Breast epithelium (tissue), 4 donors: ENCODE measurements around the gene BPNT1. TPM values are rescaled to one million over a fixed set of nuclear protein-coding genes. Genes with fewer than 3 reads are reported as not detected.
A peak's percentile ranks its signal among the peaks of the same experiment; 100 is the strongest.
"Not testable (repeated sequence)": the region's sequence is repeated elsewhere in the genome, so short reads cannot be mapped to it uniquely, and the experiment has no call there.

Source experiments
- DNase-seq, 2 donors: peaks; one replicate each; pipeline ENCODE4 v3.0.0-alpha.2; 2019; ENCODE audit warnings: low spot score in 2 of 2
- H3K27ac ChIP-seq, 2 donors: fragments of 200-600 bp; sonication (generic) in 1 of 2; one replicate each; pipeline ENCODE4 v1.5.1; 2016 to 2019; ENCODE audit warnings: mild to moderate bottlenecking in 1 of 2
- H3K27me3 ChIP-seq, 2 donors: fragments of 200-600 bp; sonication (generic) in 1 of 2; one replicate each; pipeline versions ENCODE4 v1.5.1 to v1.6.0; 2017 to 2019; ENCODE audit warnings: control low read depth in 1 of 2, mild to moderate bottlenecking in 1 of 2
- H3K36me3 ChIP-seq: fragments of 200-600 bp; one replicate; pipeline ENCODE4 v1.5.1; 2019
- H3K4me1 ChIP-seq, 2 donors: fragments of 200-600 bp; sonication (generic); one replicate each; pipeline ENCODE4 v1.5.1; 2016 to 2019; ENCODE audit warnings: control low read depth in 1 of 2
- H3K4me3 ChIP-seq, 3 donors: fragments of 200-600 bp; sonication (generic); 1 replicate in 2 of 3; 2 replicates in 1 of 3; pipeline ENCODE4 v1.5.1; 2016 to 2019; ENCODE audit warnings: mild to moderate bottlenecking in 3 of 3, moderate library complexity in 2 of 3
- H3K9me3 ChIP-seq, 2 donors: fragments of 200-600 bp; sonication (generic) in 1 of 2; one replicate each; pipeline ENCODE4 v1.5.1; 2016 to 2019; ENCODE audit warnings: control low read depth in 1 of 2
- CTCF ChIP-seq, 3 donors: fragments of 450-650 bp; IDR thresholded peaks; one replicate each; pipeline ENCODE4 v1.5.1; 2016 to 2017; ENCODE audit warnings: antibody characterized with exemption in 3 of 3, mild to moderate bottlenecking in 3 of 3, moderate library complexity in 3 of 3
- POLR2A ChIP-seq: fragments of 450-650 bp; IDR thresholded peaks from one replicate; pipeline ENCODE4 v1.6.1; 2016; ENCODE audit warnings: antibody characterized with exemption, mild to moderate bottlenecking, moderate library complexity
- POLR2AphosphoS5 ChIP-seq, 3 donors: sonication (generic); formaldehyde crosslinking; IDR thresholded peaks; one replicate each; pipeline ENCODE4 v1.6.1; 2017; ENCODE audit warnings: antibody characterized with exemption in 3 of 3
- intact Hi-C: fragments of 100-400 bp; cut with DNase I; formaldehyde crosslinking; loops from one replicate; pipeline ENCODE4 v1.15.1; 2023; ENCODE audit warnings: low total_unique reads
- total RNA-seq, 3 donors: library from RNA; depleted of rRNA; stranded (reverse); fragments of >200 nt; gene quantifications; one replicate each; pipeline ENCODE4 v1.1.0, GENCODE V29; 2016

BPNT1 gene
- total RNA-seq, 3 donors from 2014 or later, result 14.6 to 34.1 (median 24.3) TPM

- no peak overlapping the region for H3K4me3 ChIP-seq
- no peaks in the 10 kb centered on the region for H3K4me1 ChIP-seq
- no peak for TF ChIP-seq CTCF (IDR thresholded peaks at IDR 0.05)
- no peak for TF ChIP-seq POLR2AphosphoS5 (IDR thresholded peaks at IDR 0.05)
- no peak for TF ChIP-seq POLR2A
- intact Hi-C loops, result no loop called here
- H3K27ac ChIP-seq, result no peak overlapping the region
- no peak for DNase-seq
- no peaks in the 10 kb centered on the region for H3K36me3 ChIP-seq
- H3K27me3 ChIP-seq, result no peaks in the 10 kb centered on the region
- no peaks in the 10 kb centered on the region for H3K9me3 ChIP-seq
Measured at GRCh38 chr1:220121791-220122530, 32.4 kb upstream of the BPNT1 start.

GRCh38 chr1:220119043-220119512 is 29.5 kb upstream of the BPNT1 start:
- H3K9me3 ChIP-seq, result no peaks in the 10 kb centered on the region
- peaks cover 9% of the 10 kb centered on the region for H3K36me3 ChIP-seq
- intact Hi-C loops, result no loop called here
- H3K4me3 ChIP-seq, result no peak overlapping the region
- H3K4me1 ChIP-seq, result no peaks in the 10 kb centered on the region
- no peak overlapping the region for H3K27ac ChIP-seq
- no peak for DNase-seq
- H3K27me3 ChIP-seq, result no peaks in the 10 kb centered on the region
- no peak for TF ChIP-seq POLR2AphosphoS5 (IDR thresholded peaks at IDR 0.05)
- TF ChIP-seq CTCF (IDR thresholded peaks at IDR 0.05), result no peak

GRCh38 chr1:220113136-220113695 is 23.6 kb upstream of the BPNT1 start:
- Histone ChIP-seq H3K9me3 (no peaks in the 10 kb centered on the region), H3K4me1 (no peaks in the 10 kb centered on the region), H3K27me3 (no peaks in the 10 kb centered on the region), H3K27ac (no peak overlapping the region), H3K36me3 (peaks cover 9% of the 10 kb centered on the region), H3K4me3 (no peak overlapping the region)
- TF ChIP-seq POLR2A, result no peak
- TF ChIP-seq CTCF (IDR thresholded peaks at IDR 0.05), result peak in 1 of 3 donors; percentile 22
- intact Hi-C loops, result no loop called here
- DNase-seq, result no peak

GRCh38 chr1:220112600-220112999 is 23.0 kb upstream of the BPNT1 start:
- H3K4me3 ChIP-seq, H3K9me3 ChIP-seq, H3K27me3 ChIP-seq, intact Hi-C loops, H3K36me3 ChIP-seq, H3K4me1 ChIP-seq, DNase-seq, H3K27ac ChIP-seq: not testable (repeated sequence)

- H3K4me1 ChIP-seq, H3K27ac ChIP-seq, H3K36me3 ChIP-seq, H3K9me3 ChIP-seq, H3K27me3 ChIP-seq, H3K4me3 ChIP-seq, intact Hi-C loops, DNase-seq: not testable (repeated sequence)
Measured at GRCh38 chr1:220110473-220110872, 20.9 kb upstream of the BPNT1 start.

- H3K27ac ChIP-seq, result no peak overlapping the region
- no peak for TF ChIP-seq CTCF (IDR thresholded peaks at IDR 0.05)
- TF ChIP-seq POLR2AphosphoS5 (IDR thresholded peaks at IDR 0.05), result no peak
- TF ChIP-seq POLR2A, result no peak
- no peak overlapping the region for H3K4me3 ChIP-seq
- H3K9me3 ChIP-seq, result no peaks in the 10 kb centered on the region
- H3K36me3 ChIP-seq, result peaks cover 4% of the 10 kb centered on the region
- no peaks in the 10 kb centered on the region for H3K27me3 ChIP-seq
- DNase-seq, result no peak
- intact Hi-C loops, result no loop called here
- peaks cover 0 to 10% of the 10 kb centered on the region in 2 donors for H3K4me1 ChIP-seq
Measured at GRCh38 chr1:220099826-220100225, 10.2 kb upstream of the BPNT1 start.
